ENCODE data around the gene ISOC2.
A peak's percentile ranks its signal among the peaks of the same experiment; 100 is the strongest.
"Not testable (repeated sequence)": the region's sequence is repeated elsewhere in the genome, so short reads cannot be mapped to it uniquely, and the experiment has no call there.

Gene ISOC2

GRCh38 chr19:55437410-55437809 is 24.0 kb downstream of the ISOC2 start:
- no peak for DNase-seq

- no peak for DNase-seq
These were observed 24.6 kb downstream of the ISOC2 start for GRCh38 chr19:55436847-55437246.

GRCh38 chr19:55435020-55435419 is 26.4 kb downstream of the ISOC2 start:
- no peak for DNase-seq

GRCh38 chr19:55434356-55434919 is 27.0 kb downstream of the ISOC2 start:
- DNase-seq = no peak

GRCh38 chr19:55433292-55433691 is 28.1 kb downstream of the ISOC2 start:
- no peak for DNase-seq

GRCh38 chr19:55432241-55432959 is 29.0 kb downstream of the ISOC2 start:
- no peak for DNase-seq

GRCh38 chr19:55431183-55431582 is 30.3 kb downstream of the ISOC2 start:
- DNase-seq = no peak

- DNase-seq = no peak
These were observed 35.4 kb downstream of the ISOC2 start for GRCh38 chr19:55426042-55426441.

- no peak for DNase-seq
These were observed 36.9 kb downstream of the ISOC2 start for GRCh38 chr19:55424518-55424917.

GRCh38 chr19:55423225-55424005 is 38.0 kb downstream of the ISOC2 start:
- DNase-seq = no peak

GRCh38 chr19:55421281-55421680 is 40.2 kb downstream of the ISOC2 start:
- DNase-seq = not testable (repeated sequence)

- no peak for DNase-seq
These were observed 41.7 kb downstream of the ISOC2 start for GRCh38 chr19:55419624-55420236.

- no peak for DNase-seq
These were observed 42.3 kb downstream of the ISOC2 start for GRCh38 chr19:55419103-55419502.

- peak; percentile 72 for DNase-seq
These were observed 43.3 kb downstream of the ISOC2 start for GRCh38 chr19:55418185-55418584.

GRCh38 chr19:55410168-55410567 is 51.3 kb downstream of the ISOC2 start:
- no peak for DNase-seq

- not testable (repeated sequence) for DNase-seq
These were observed 52.3 kb downstream of the ISOC2 start for GRCh38 chr19:55409179-55409578.

- DNase-seq = no peak
These were observed 52.9 kb downstream of the ISOC2 start for GRCh38 chr19:55408533-55408872.

GRCh38 chr19:55407800-55408532 is 53.5 kb downstream of the ISOC2 start:
- peak; percentile 99 for DNase-seq

GRCh38 chr19:55407550-55407799 is 54.0 kb downstream of the ISOC2 start, which contains the start of gene UBE2S:
UBE2S (minus strand) TSS chr19:55407788; CDS start chr19:55407589, 199 bp downstream.
- DNase-seq = not testable (repeated sequence)

- no peak for DNase-seq
These were observed 54.5 kb downstream of the ISOC2 start for GRCh38 chr19:55406826-55407549.

GRCh38 chr19:55406091-55406825 is 55.2 kb downstream of the ISOC2 start:
- DNase-seq = no peak

- no peak for DNase-seq
These were observed 55.8 kb downstream of the ISOC2 start for GRCh38 chr19:55405638-55406037.

Measured in activated CD8-positive, alpha-beta memory T cell treated with anti-CD3 and anti-CD28 coated beads for 24 hours (primary cell).